GM23248 (cell line): ENCODE measurements around the gene PRKCE.

ENCODE experiments used
- EZH2 ChIP-seq: fragments of 200-600 bp; sonication (generic); IDR thresholded peaks from 2 replicates; pipeline ENCODE4 v1.6.1; 2018; ENCODE audit warnings: antibody characterized with exemption, mild to moderate bottlenecking; ENCODE audit not compliant: insufficient read depth, poor library complexity, severe bottlenecking
- EZH2phosphoT487 ChIP-seq: fragments of 200-600 bp; sonication (generic); IDR thresholded peaks from 2 replicates; pipeline ENCODE4 v1.6.1; 2018; ENCODE audit warnings: antibody characterized with exemption, moderate library complexity, mild to moderate bottlenecking, low read depth; ENCODE audit not compliant: insufficient read depth

GRCh38 chr2:46058140-46058539, 406.7 kb downstream of the PRKCE start:
- TF ChIP-seq EZH2phosphoT487 (no peak), EZH2 (no peak)
